ENCODE measurements around the gene KCTD3. TPM values are rescaled to one million over a fixed set of nuclear protein-coding genes. Genes with fewer than 3 reads are reported as not detected.

The KCTD3 gene
- total and polyA plus RNA-seq, 2 experiments from 2014 or later = 36.7 to 61.2 TPM

- H3K9me3 ChIP-seq (ENCODE audit: low read depth) = no peaks in the 10 kb centered on the region
- H3K4me1 ChIP-seq (ENCODE audit: insufficient read depth) = peaks cover 5% of the 10 kb centered on the region
- peak; percentile 25 for DNase-seq (ENCODE audit: low spot score)
- H3K9me2 ChIP-seq (replicated peaks; ENCODE audit: insufficient read depth) = no peaks in the 10 kb centered on the region
- no peak overlapping the region for H3K27ac ChIP-seq
- peak; percentile 59 for TF ChIP-seq CTCF (IDR thresholded peaks at IDR 0.05; ENCODE audit: poor library complexity)
- no peak for TF ChIP-seq EZH2 (IDR thresholded peaks at IDR 0.05; ENCODE audit: borderline replicate concordance)
- no peak for TF ChIP-seq EZH2phosphoT487 (IDR thresholded peaks at IDR 0.05; ENCODE audit: low read depth, severe bottlenecking, unreplicated experiment)
- peaks cover 2% of the 10 kb centered on the region for H3K79me2 ChIP-seq
- H3K4me2 ChIP-seq = no peak overlapping the region
- H3K36me3 ChIP-seq (replicated peaks; ENCODE audit: insufficient read depth, low read depth) = peaks cover under 1% of the 10 kb centered on the region
- no peak overlapping the region for H2AFZ ChIP-seq
- H3K27me3 ChIP-seq = no peaks in the 10 kb centered on the region
- H4K20me1 ChIP-seq (ENCODE audit: insufficient read depth, poor library complexity, severe bottlenecking) = peaks cover 4% of the 10 kb centered on the region
- H3K4me3 ChIP-seq = no peak overlapping the region
- 78% methylated on average over 2 of the region's 2 CpGs for WGBS (ENCODE audit: low lambda C conversion rate, missing lambda C conversion rate)
Measured at GRCh38 chr1:215606564-215607168, 39.6 kb downstream of the KCTD3 start.

GRCh38 chr1:215607412-215607811 lies 40.3 kb downstream of the KCTD3 start:
- no peaks in the 10 kb centered on the region for H3K9me2 ChIP-seq (replicated peaks; ENCODE audit: insufficient read depth)
- TF ChIP-seq EZH2 (IDR thresholded peaks at IDR 0.05; ENCODE audit: borderline replicate concordance) (no peak), CTCF (IDR thresholded peaks at IDR 0.05; ENCODE audit: poor library complexity) (no peak), EZH2phosphoT487 (IDR thresholded peaks at IDR 0.05; ENCODE audit: low read depth, severe bottlenecking, unreplicated experiment) (no peak)
- no peak overlapping the region for H2AFZ ChIP-seq
- H3K79me2 ChIP-seq = peaks cover 9% of the 10 kb centered on the region
- 89% methylated on average over 1 of the region's 1 CpG for WGBS (ENCODE audit: low lambda C conversion rate, missing lambda C conversion rate)
- no peaks in the 10 kb centered on the region for H3K27me3 ChIP-seq
- no peak overlapping the region for H3K4me3 ChIP-seq
- H3K27ac ChIP-seq = no peak overlapping the region
- H4K20me1 ChIP-seq (ENCODE audit: insufficient read depth, poor library complexity, severe bottlenecking) = peaks cover 4% of the 10 kb centered on the region
- DNase-seq (ENCODE audit: low spot score) = no peak
- no peak overlapping the region for H3K4me2 ChIP-seq
- H3K9me3 ChIP-seq (ENCODE audit: low read depth) = no peaks in the 10 kb centered on the region
- H3K4me1 ChIP-seq (ENCODE audit: insufficient read depth) = peaks cover 5% of the 10 kb centered on the region
- H3K36me3 ChIP-seq (replicated peaks; ENCODE audit: insufficient read depth, low read depth) = peaks cover 4% of the 10 kb centered on the region

GRCh38 chr1:215608646-215609045 lies 41.5 kb downstream of the KCTD3 start:
- no peak overlapping the region for H3K4me2 ChIP-seq
- H3K79me2 ChIP-seq = peaks cover 11% of the 10 kb centered on the region
- H3K4me1 ChIP-seq (ENCODE audit: insufficient read depth) = peaks cover 5% of the 10 kb centered on the region
- WGBS (ENCODE audit: low lambda C conversion rate, missing lambda C conversion rate) = 96% methylated on average over 4 of the region's 4 CpGs
- TF ChIP-seq EZH2 (IDR thresholded peaks at IDR 0.05; ENCODE audit: borderline replicate concordance) = no peak
- no peak for TF ChIP-seq EZH2phosphoT487 (IDR thresholded peaks at IDR 0.05; ENCODE audit: low read depth, severe bottlenecking, unreplicated experiment)
- no peak for TF ChIP-seq CTCF (IDR thresholded peaks at IDR 0.05; ENCODE audit: poor library complexity)
- no peaks in the 10 kb centered on the region for H3K9me3 ChIP-seq (ENCODE audit: low read depth)
- DNase-seq (ENCODE audit: low spot score) = no peak
- H3K27me3 ChIP-seq = no peaks in the 10 kb centered on the region
- H2AFZ ChIP-seq = no peak overlapping the region
- no peak overlapping the region for H3K4me3 ChIP-seq
- H3K27ac ChIP-seq = no peak overlapping the region
- H3K9me2 ChIP-seq (replicated peaks; ENCODE audit: insufficient read depth) = no peaks in the 10 kb centered on the region
- peaks cover 4% of the 10 kb centered on the region for H4K20me1 ChIP-seq (ENCODE audit: insufficient read depth, poor library complexity, severe bottlenecking)
- peaks cover 4% of the 10 kb centered on the region for H3K36me3 ChIP-seq (replicated peaks; ENCODE audit: insufficient read depth, low read depth)
